GM19023 (cell line): ENCODE data around the gene HS3ST5.
"Not testable (repeated sequence)": the region's sequence is repeated elsewhere in the genome, so short reads cannot be mapped to it uniquely, and the experiment has no call there.

Source experiments
- ATAC-seq: cut with Tn5 transposase; IDR thresholded peaks from one replicate; pipeline ENCODE4 v1.9.1; 2021; ENCODE audit warnings: mild to moderate bottlenecking, moderate library complexity; ENCODE audit not compliant: unreplicated experiment

HS3ST5 gene

DNA sequence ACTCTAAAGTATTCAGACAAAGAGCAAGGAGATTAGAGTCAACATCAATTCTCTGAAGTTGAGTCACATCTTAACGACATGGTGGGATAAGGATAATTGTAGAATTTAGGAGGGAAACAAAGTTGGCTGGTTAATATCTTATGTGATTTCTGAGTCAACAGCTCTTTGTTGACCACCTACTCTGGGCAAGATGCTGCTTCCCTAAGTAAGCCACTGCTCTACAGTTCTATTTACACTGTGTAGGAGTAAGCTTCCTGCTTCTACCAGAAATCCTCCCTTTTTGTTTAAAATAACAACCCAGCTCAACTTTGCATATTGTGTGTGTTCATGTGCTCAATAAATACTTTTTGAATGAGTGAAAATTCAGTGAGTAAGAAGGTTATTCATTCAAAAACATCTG is 3.1 kb downstream of the HS3ST5 start:
- no peak for ATAC-seq

DNA sequence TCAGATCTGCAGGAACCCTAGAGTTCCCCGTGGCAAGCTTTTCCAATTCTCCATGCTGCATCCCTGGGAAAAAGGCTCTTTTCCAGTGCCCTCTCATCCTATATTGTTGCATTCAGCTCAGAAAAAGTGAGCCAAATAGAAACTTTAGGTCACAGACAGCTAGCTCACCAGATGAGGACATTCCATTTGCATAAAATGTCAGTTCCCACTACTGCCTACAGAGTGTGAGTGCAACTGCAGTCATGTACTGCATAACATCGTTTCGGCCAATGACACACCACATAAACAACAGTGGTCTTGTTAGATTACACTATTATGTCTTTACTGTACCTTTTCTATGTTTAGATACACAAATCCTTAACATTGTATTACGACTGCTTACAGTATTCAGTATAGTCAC is 8.6 kb downstream of the HS3ST5 start:
- no peak for ATAC-seq

DNA sequence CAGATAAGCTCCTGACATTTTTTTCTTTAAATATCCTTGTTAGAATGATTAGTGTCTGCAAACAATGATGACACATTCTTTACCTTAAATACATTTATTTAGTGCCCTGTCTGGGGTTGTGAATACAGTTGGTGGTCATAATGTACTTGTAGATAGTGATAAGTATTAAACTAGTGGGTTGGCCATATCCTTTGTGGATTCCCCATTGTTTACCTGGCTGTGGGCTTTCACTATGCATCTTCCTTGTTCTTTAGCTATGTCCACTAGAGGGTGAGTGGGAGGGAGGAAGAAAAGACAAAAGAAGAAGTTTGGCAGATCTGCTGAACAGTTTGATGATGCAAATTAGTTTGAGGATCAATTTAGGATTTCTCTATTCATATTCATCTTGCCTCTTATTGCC is 15.7 kb downstream of the HS3ST5 start:
- no peak for ATAC-seq

DNA sequence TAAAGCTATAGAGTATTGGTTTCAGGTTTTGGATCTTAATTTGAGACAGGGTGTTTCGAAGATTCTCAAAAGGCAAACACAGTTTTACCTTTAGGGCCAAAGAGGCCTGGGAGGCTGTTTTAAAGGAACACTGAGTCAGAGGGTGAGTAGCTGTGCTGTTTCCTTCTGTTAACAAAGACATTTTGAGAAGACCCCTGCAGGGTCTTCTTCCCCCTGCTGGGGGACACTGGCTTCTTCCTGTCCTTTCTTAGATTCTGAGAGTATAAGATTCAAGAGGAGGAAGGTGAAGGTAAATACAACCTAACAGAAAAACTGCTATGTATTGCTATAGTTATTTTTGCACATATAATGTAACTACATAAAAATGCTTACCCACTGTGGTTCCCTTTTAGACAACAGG is 19.0 kb downstream of the HS3ST5 start:
- no peak for ATAC-seq

DNA sequence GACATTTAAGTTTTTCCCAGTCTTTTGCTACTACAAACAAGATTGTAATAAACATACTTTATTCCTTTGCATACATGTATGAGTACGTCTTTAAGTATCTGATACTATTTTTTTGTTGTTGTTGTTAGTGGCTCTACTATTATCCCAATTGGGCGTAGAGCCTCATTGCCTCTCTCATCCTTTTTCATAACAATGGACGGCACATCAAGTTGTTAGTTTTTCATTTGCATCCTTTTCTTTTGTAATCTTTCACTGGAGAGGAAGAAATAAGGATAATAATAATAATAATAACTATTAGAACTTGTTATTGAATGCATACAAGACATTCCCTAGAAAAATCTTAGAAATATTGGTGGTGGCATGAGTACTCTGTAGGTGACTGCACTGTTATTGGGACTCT is 23.1 kb downstream of the HS3ST5 start:
- ATAC-seq = no peak

DNA sequence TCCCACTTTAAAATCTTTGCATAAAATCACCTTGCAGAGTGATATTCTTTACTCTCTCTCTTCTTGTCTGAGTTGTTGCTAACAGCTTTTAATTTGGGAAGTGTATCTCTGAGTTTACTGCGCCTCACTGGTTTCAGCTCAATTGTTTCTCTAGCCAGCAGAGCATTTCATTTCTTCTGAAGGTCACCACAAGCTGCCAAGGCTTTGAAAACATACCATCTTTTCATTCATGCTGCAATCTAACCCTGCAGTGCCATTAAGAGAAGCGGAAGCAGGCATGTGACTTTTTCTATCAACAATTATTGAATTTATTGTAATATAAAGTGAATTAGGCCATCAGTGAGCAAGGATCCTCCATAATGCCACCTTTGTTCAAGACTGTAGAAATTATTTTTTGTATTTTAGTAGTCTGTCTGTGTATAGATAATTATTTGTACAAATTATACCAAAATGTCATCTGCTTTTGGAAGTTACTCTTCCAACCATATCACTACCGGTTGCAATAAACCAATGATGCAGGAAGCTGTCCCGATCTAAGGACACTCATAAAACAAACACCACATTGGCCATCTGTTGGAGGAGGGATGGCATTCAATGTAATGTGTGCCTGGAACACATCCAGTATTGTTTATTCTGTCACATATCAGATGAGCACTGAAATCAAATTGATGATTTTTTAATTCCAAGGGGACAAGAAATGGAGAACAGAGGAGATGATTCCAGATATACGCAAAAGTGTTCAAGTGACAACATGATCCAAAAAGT is 26.8 kb downstream of the HS3ST5 start:
- ATAC-seq = no peak

DNA sequence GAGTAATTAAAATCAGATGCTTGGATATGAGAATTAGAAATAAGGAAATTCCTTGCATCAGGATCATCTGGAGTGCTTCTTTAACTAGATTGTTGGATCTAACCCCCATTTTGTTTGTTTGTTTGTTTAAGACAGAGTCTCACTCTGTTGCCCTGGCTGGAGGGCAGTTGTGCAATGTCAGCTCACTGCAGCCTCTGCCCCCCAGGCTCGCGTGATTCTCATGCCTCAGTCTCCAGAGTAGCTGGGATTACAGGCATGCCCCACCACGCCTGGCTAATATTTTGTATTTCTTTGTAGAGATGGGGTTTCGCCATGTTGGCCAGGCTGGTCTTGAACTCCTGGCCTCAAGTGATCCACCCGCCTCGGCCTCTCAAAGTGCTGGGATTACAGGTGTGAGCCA is 29.0 kb downstream of the HS3ST5 start:
- ATAC-seq = not testable (repeated sequence)

DNA sequence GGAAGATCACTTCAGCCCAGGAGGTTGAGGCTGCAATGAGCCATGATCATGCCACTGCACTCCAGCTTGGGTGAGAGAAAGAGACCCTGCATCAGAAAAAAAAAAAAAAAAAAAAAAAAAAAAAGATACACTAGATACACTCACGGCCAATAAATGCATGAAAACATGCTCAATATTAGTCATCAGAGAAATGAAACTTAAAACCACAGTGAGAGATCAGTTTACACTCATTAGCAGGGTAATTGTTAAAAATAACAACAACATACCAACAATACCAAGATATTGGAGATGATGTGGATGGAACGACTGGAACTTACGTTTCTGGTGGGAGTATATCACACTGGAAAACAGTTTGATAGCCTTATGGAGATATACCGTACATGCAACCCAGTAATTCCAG is 29.9 kb downstream of the HS3ST5 start:
- no peak for ATAC-seq

DNA sequence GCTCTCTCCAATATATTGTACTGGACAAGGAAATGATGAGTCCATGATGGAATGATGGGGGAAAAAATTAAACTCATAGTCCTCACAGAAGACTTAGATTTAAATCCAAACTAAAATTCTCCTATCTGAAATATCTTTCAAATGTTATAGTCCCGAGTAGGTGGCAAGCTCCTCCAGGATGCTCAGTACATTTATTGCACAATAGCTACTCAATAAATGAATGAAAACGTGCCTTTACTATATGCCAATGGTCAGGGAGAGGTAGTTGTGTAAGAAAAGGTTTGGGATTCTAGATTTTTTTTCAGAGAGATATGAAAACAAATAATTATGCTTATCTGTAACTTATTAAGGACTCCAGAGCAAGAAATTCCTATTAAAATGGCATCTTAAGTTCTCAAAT is 32.8 kb downstream of the HS3ST5 start:
- no peak for ATAC-seq

DNA sequence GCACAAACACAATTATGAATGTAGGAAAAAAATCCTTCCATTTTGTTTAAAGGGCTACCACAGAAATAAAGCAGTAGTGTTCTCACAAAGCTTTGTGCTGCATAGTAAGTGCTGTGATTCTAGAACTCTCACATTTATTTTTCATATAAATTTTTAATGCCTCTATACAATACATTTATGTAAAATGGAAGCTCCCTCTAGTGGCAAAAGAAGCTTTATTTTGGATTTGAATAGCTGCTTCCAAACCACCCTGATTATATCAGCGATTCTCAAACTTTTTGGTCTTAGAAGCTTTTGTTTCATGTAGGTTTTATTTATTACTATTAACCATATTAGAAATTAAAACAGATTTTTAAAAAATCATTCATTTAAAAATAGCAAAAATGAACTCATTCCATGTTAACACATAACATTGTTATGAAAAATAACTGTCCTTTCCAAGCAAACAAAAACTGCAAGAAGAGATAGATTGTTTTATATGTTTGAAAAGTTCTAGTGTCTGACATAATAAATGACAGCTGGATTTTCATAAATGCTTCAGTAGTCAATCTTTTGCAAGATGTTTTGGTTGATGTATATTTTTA is 38.4 kb downstream of the HS3ST5 start:
- no peak for ATAC-seq

DNA sequence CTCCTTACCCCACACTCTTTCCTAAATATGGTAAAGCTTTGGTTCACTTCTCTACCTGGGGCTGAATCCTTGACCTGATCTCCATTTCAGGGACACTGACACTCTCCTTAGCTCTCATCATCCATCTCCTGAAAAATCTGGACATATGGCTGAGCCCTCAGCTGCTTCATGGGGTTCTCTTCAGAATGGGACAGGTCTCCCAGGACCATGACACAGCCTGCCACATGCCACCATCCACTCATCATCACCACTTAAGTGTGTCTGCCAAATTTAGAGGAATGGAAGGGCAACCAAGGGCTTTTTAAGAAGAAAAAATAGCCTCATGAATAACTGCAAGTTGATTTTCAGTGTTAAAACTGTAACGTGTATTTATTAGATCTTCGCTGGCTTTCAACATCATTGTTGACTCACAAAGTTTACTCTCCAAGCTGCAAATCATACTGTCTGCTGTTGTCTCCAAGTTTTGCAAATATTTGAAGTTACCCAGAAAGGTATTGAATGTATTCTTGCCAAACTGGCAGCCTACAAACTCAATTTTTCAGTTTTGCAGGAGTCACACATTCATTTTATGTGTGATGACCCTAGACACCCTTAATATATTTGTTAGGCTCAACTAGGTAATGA is 41.1 kb downstream of the HS3ST5 start:
- ATAC-seq = no peak

DNA sequence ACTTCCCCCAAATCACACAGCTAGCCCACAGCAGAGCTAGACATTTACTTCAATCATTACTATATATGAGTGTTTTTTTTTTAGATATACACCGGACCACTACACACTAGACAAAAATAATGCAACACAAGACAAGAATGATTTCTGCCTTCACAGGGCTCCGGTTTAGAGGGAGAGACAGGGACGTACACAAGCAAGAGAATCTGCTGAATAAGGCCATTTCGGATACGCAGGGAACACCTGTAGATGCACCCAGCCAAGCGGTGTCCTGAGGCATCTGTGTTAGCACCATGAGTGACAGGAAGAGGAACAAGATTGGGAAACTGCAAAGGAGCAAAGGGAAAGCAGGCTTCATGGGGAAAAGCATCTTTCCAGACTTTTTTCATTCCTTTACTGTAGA is 45.7 kb downstream of the HS3ST5 start:
- ATAC-seq = no peak

DNA sequence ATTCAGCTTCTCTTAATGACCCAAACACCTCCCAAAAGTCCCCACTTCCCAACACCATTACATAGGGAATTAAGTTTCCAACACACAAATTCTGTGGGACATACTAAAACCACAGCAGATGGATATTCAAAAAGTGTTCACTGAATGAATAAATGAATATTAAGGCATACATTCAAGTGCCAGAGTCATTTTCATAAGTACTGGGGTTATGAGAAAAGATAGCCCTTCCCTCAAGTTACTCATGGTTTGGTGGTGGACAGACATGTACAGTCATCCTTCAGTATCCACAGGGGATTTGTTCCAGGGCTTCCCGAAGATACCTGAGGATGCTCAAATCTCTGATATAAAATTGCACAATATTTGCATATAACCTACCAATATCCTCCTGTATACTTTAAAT is 50.4 kb downstream of the HS3ST5 start:
- no peak for ATAC-seq

DNA sequence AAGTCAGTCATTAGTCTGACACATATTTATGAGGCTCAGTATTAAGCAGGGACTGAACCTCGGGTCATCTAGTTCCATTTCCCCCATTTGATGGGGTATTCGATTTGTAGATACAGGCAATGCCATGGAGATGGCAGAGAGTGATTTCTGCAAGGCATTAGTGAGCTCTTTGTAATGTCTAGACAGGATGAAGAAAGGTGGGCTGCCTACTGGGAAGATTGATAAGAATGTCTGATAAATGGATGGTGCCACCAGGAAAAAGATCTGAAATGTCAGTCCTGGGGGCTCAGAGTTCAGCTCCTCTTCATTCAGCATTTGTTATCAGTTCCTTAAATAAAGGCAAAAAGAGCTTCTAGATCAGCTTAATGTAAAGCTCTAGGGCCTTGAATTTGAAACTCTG is 51.4 kb downstream of the HS3ST5 start:
- ATAC-seq = no peak

DNA sequence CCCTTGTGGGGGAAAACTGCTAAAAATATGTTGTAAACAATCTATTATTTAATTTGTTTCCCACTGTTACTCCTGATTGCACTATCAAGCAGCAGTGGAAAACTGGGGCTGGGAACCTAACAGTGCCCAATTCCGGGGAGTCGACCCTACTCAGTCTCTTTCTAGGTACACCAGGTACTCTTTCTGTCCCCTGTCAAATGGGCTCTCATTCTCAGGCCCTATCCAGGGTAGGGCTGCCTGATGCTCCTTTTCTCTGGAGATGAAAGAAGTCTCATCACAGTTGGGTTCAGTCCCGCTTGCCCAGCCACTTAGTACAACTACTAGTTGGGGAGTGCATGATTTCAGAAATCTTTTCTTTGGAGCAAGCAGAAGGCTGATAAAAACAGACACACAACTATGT is 52.0 kb downstream of the HS3ST5 start:
- ATAC-seq = no peak

DNA sequence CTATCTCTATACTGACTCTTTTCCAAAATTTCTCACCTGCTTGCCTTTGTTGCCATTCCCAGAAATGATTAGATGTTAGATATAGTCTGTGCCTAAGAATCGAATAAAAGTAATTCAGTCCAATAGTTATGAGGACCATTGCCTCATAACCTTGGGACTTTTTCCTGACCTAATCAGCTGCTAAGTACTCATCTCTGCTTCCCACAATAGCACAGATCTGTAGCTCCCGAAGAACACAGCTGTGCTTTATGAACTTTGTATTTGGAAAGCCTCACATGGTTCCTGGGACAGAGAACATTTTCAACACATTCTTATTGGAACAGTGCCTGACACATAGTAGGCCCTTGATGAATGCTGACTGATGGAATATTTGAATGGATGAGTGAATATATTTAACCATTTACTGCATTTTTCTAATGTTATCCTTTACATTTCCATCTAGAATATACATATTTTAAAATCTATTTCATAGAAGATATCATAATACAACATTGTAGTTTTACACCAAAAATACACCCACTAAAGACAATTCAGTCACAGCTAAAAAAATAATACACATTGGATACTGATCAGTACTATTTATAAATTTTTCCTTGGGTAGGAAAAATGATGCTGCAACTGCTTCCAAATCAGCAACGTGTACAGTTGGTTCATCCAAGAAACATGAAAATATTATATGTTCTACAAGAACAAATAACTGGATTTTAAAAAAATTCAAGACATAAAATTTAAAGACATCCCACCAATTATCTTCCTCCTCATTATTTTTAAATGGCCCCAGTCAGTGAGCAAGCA is 53.9 kb downstream of the HS3ST5 start:
- ATAC-seq = no peak

DNA sequence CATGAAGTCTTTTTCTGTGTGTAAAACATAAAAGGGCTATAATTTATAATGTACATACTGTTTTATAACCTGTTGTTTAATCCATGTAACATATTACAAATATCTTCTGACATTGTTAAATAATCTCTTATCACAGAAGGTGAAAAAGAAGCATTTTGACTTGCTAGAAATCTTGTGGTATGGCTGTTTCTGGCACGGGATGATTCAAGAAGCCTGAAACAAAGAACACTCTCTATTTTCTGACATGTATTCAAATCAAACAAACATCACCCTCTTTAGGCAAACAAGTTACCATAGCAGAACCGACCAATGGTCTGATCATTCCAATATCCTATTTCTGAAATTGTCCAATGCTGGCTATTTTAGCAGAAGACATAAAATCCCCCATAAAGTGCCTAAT is 55.4 kb downstream of the HS3ST5 start:
- no peak for ATAC-seq

DNA sequence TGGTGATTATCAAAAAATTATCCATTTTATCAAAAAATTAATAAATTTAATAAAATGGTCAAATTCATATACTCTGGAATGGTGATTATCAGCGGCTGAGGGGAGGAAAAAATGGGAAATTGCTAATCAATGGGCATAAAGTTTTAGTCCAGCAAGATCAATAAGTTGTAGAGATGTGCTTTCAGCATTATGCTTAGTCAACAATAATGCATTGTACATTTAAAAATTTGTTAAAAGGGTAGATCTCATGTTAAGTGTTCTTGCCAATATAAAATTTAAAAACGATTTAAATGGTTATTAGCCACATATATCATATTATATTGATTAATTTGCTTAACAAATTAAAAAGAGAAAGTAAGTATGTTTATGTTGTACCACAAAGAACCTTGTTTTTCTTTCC is 56.6 kb downstream of the HS3ST5 start:
- ATAC-seq = no peak

DNA sequence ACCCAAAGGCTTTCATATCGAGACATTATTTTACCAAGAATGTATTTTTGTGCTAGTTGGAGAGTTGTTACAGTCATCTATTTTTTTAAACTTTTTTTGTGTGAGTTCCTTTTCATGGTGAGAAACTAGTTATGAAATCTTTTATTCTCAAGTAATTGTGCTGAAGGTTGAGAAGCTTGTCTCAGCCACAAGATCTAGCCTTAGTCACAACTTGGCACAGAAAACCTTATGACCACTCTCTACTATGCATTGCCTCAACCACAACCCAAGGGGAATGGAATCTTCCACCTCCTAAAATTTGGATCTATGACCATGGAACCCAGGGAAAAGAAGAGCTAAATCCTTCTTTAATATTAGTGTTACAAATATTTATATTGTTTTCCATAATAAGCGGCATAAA is 58.5 kb downstream of the HS3ST5 start:
- no peak for ATAC-seq

DNA sequence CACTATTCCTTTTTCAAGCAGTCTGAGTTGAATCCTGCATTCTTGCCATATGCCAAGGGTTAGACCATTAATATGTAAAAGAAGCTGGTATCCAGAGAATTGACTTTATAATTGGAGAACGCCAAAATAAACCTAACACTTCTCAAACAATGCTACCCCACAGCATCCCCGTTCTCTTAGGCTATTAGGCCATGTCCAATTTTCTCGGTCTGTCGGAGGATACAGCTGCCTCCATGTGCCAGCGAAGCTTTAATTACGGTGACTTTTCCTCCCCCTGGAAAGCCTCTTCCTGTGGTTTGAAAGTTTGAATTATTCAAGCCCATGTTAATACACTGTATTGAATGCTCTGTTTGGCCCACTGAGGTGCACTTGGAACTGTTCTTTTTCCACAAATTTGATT is 60.5 kb downstream of the HS3ST5 start:
- no peak for ATAC-seq

DNA sequence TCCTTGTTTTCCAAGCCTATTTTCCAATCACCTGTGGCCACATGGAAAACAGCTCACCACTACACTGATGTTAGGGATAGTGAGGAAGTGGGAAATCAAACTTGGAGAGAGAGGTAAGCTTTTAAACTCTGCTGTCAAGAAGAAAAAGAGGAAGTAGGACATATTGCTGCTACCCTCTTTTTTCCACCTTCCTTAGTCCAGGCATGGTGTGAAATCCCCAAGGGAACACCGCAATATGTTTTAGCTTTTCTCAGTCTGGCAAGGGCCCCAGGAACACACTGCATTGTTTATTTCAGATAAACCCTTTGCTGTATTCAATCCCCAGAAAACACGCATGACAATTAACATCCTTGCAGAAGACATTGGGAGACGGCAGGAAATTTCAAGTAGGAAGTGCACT is 61.3 kb downstream of the HS3ST5 start:
- ATAC-seq = no peak
